Islet precursor cell (in vitro differentiated cells): Measurements from ENCODE around the gene GRM3.

Experiments used
- DNase-seq: peaks from one replicate; pipeline ENCODE4 v3.0.0-alpha.2; 2018

Gene GRM3

GRCh38 chr7:86908948-86909347 is 265.2 kb downstream of the GRM3 start:
- DNase-seq: no peak

GRCh38 chr7:86911659-86912058 is 267.9 kb downstream of the GRM3 start:
- no peak for DNase-seq

DNA sequence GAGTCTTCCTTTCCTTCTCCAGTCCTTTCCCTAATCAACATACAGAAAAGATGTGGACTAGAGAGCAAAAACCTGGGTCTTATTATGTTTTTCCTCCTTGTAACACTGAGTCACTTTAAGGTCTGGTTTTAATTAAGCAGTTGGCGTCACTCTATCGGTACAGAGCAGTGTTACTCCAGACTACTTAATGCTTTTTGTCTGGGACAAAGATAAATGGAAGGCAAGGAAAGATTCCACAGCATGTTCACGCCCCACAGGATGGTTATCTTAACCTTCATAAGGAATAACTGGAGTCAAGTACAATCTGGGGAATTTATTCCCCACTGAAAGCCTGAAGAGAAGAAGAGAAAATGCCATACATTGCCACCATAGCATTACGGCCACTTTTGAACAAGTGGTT is 270.0 kb downstream of the GRM3 start:
- no peak for DNase-seq
